Measurements from ENCODE around the gene KCNAB1.

- TF ChIP-seq EZH2 (IDR thresholded peaks at IDR 0.05; ENCODE audit: borderline replicate concordance), result no peak
- no peak for TF ChIP-seq CTCF (IDR thresholded peaks at IDR 0.05; ENCODE audit: poor library complexity)
Observed at GRCh38 chr3:156341831-156342416, 221.5 kb downstream of the KCNAB1 start.

Data from hepatocyte (in vitro differentiated cells).